Upper lobe of left lung (tissue), 6 donors: ENCODE data around the gene MCM3. TPM values are rescaled to one million over a fixed set of nuclear protein-coding genes. Genes with fewer than 3 reads are reported as not detected.

ENCODE experiments used
- ATAC-seq, 2 donors: fragments of 200-7000 bp; cut with Tn5 transposase; one replicate each; pipeline ENCODE4 v1.9.1; 2022; ENCODE audit warnings: mild to moderate bottlenecking in 2 of 2, moderate library complexity in 2 of 2; ENCODE audit not compliant: low FRiP score in 2 of 2
- DNase-seq, 2 donors: peaks; one replicate each; pipeline ENCODE4 v3.0.0-alpha.2; 2019 to 2020
- H3K27ac ChIP-seq, 4 donors: fragments of 200-600 bp; sonication (generic); one replicate each; pipeline ENCODE4 v1.5.1; 2016 to 2019
- H3K27me3 ChIP-seq, 4 donors: fragments of 200-600 bp; sonication (generic); one replicate each; pipeline ENCODE4 v1.5.1; 2017 to 2019
- H3K36me3 ChIP-seq, 4 donors: fragments of 200-600 bp; sonication (generic); one replicate each; pipeline ENCODE4 v1.5.1; 2016 to 2019
- H3K4me1 ChIP-seq, 4 donors: fragments of 200-600 bp; sonication (generic); one replicate each; pipeline ENCODE4 v1.5.1; 2018 to 2019
- H3K4me3 ChIP-seq, 4 donors: fragments of 200-600 bp; sonication (generic); one replicate each; pipeline ENCODE4 v1.5.1; 2017 to 2019; ENCODE audit warnings: mild to moderate bottlenecking in 2 of 4, moderate library complexity in 1 of 4
- H3K9me3 ChIP-seq, 4 donors: fragments of 200-600 bp; sonication (generic); one replicate each; pipeline ENCODE4 v1.5.1; 2018 to 2019
- CTCF ChIP-seq, 6 experiments: fragments of 450-650 bp in 4 of 6; fragments of 200-600 bp in 2 of 6; sonication (generic) in 2 of 6; IDR thresholded peaks; one replicate each; pipeline ENCODE4 v1.5.1; 2016 to 2019; ENCODE audit warnings: antibody characterized with exemption in 6 of 6
- EP300 ChIP-seq, 4 donors: sonication (generic); formaldehyde crosslinking; IDR thresholded peaks; one replicate each; pipeline ENCODE4 v1.5.1; 2017; ENCODE audit warnings: antibody characterized with exemption in 4 of 4, control low read depth in 2 of 4
- POLR2A ChIP-seq, 4 donors: fragments of 450-650 bp; IDR thresholded peaks; one replicate each; pipeline ENCODE4 v1.5.1; 2016 to 2017; ENCODE audit warnings: antibody characterized with exemption in 4 of 4, mild to moderate bottlenecking in 2 of 4
- POLR2AphosphoS5 ChIP-seq, 2 donors: sonication (generic); formaldehyde crosslinking; IDR thresholded peaks; one replicate each; pipeline ENCODE4 v1.5.1; 2017; ENCODE audit warnings: antibody characterized with exemption in 2 of 2
- WGBS, 2 donors: methylation state at CpG; one replicate each; pipeline ENCODE4 v1.1.5; 2017 to 2018; 5-methylcytosine and 5-hydroxymethylcytosine counted together
- total RNA-seq, 6 donors: library from RNA; depleted of rRNA in 4 of 6; stranded (reverse); fragments of >200 nt in 4 of 6; gene quantifications; one replicate each; pipeline versions ENCODE4 v1.1.0 to v1.2.1, GENCODE V29; 2016 to 2021
- donor health status: DM: no; HTN: no; CAD: no; lungs with moderate emphysema.
- donor health status: DM: no; HTN: yes; CAD: no; lungs with severe emphysema.

MCM3 gene
- total RNA-seq, 6 donors from 2014 or later: 20.4 to 35.9 (median 28.2) TPM

DNA sequence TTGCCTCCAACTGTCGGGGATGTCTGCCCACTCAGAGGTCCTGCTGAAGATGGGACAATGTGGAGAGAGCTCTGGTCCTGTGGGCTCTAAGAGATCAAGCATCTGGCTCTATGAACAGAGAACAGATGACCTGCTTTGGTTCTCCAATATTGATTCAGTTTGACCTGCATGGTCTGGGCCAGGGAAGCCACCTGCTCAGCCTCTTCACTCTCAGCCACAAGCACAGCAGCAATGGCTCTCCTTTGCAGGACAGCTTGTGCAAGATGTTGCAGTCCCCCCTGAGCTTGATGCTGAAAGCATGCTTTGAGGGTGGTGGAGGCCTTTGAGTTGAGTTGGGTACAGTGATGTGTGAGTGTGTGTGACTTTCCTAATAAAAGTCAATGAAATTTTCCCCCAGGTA is 18.6 kb upstream of the MCM3 start:
- no peaks in the 10 kb centered on the region for H3K9me3 ChIP-seq
- 100% methylated on average over 1 of the region's 1 CpG for WGBS, 2 donors
- DNase-seq (no peak), ATAC-seq (no peak)
- no peak overlapping the region for H3K4me3 ChIP-seq
- no peaks in the 10 kb centered on the region for H3K27me3 ChIP-seq
- TF ChIP-seq POLR2AphosphoS5 (IDR thresholded peaks at IDR 0.05) (no peak), POLR2A (IDR thresholded peaks at IDR 0.05) (no peak), CTCF (IDR thresholded peaks at IDR 0.05) (no peak), EP300 (IDR thresholded peaks at IDR 0.05) (no peak)
- no peaks in the 10 kb centered on the region for H3K36me3 ChIP-seq
- H3K27ac ChIP-seq: no peak overlapping the region
- H3K4me1 ChIP-seq: peaks cover 14 to 41% (median 30%) of the 10 kb centered on the region in 4 donors

- H3K4me1 ChIP-seq: peaks cover 14 to 22% (median 20%) of the 10 kb centered on the region in 4 donors
- H3K27ac ChIP-seq: no peak overlapping the region
- no peak for ATAC-seq
- H3K4me3 ChIP-seq: no peak overlapping the region
- TF ChIP-seq CTCF (IDR thresholded peaks at IDR 0.05): no peak
- no peaks in the 10 kb centered on the region for H3K27me3 ChIP-seq
- WGBS, 2 donors: 76 to 96% methylated on average over 1 of the region's 1 CpG
- no peak for DNase-seq
- H3K9me3 ChIP-seq: no peaks in the 10 kb centered on the region
- no peaks in the 10 kb centered on the region for H3K36me3 ChIP-seq
Observed at GRCh38 chr6:52301326-52301725, 16.8 kb upstream of the MCM3 start.

GRCh38 chr6:52300489-52300931 is 16.0 kb upstream of the MCM3 start:
- Histone ChIP-seq H3K27ac (no peak overlapping the region), H3K4me3 (no peak overlapping the region), H3K9me3 (no peaks in the 10 kb centered on the region), H3K4me1 (peaks cover 10 to 15% (median 13%) of the 10 kb centered on the region in 4 donors), H3K36me3 (no peaks in the 10 kb centered on the region), H3K27me3 (no peaks in the 10 kb centered on the region)
- no peak for DNase-seq
- ATAC-seq: no peak
- WGBS, 2 donors: 86 to 98% methylated on average over 2 of the region's 2 CpGs
- no peak for TF ChIP-seq EP300 (IDR thresholded peaks at IDR 0.05)
- no peak for TF ChIP-seq CTCF (IDR thresholded peaks at IDR 0.05)
- no peak for TF ChIP-seq POLR2AphosphoS5 (IDR thresholded peaks at IDR 0.05)
- TF ChIP-seq POLR2A (IDR thresholded peaks at IDR 0.05): no peak

DNA sequence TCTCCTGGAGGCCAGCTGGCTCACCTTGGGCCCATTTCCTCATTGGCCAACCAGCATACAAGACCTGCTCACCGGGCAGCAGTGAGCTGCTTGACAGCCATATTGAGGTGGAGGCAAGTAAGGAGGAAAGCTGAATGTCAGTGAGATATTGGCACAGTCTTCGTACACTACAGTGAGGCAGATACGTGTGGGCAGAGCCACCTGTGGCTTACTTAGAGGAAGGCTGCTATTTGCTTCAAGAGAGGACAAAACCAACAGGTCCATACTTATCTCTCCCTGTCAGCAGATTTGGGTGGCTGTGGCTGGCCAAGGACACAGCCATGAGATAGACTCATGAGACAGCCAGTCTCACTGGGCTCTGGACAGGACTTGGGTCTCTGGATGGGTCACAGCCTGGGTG is 15.1 kb upstream of the MCM3 start:
- Histone ChIP-seq H3K4me3 (no peak overlapping the region), H3K4me1 (peaks cover 3 to 6% (median 6%) of the 10 kb centered on the region in 4 donors), H3K36me3 (no peaks in the 10 kb centered on the region), H3K27me3 (no peaks in the 10 kb centered on the region), H3K27ac (no peak overlapping the region), H3K9me3 (no peaks in the 10 kb centered on the region)
- TF ChIP-seq CTCF (IDR thresholded peaks at IDR 0.05) (no peak), EP300 (IDR thresholded peaks at IDR 0.05) (no peak), POLR2AphosphoS5 (IDR thresholded peaks at IDR 0.05) (no peak), POLR2A (IDR thresholded peaks at IDR 0.05) (no peak)
- ATAC-seq: no peak
- WGBS, 2 donors: 90 to 100% methylated on average over 2 to 3 of the region's 3 CpGs
- DNase-seq: no peak

DNA sequence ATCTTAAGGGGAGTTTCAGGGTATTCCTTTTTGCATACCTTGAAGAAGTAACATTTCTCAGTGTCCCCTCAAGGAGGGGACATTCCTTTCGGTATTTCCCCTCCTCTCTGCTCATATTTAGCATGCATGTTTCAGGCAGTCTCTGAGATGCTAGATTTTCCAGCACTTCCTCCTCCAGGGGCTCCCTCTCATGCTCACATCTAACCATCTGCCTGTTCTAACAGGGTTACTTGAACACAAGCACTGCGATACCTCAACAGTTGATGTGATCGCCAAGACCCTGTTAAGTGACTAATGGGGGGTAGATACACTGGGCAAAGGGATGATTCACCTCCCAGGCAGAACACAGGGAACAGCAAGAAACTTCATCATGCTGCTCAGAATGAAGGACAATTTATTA is 12.9 kb upstream of the MCM3 start:
- DNase-seq (no peak), ATAC-seq (no peak)
- Histone ChIP-seq H3K4me3 (no peak overlapping the region), H3K9me3 (no peaks in the 10 kb centered on the region), H3K27ac (no peak overlapping the region), H3K4me1 (no peaks in the 10 kb centered on the region), H3K36me3 (no peaks in the 10 kb centered on the region), H3K27me3 (no peaks in the 10 kb centered on the region)
- 85 to 90% methylated on average over 3 of the region's 3 CpGs for WGBS, 2 donors
- TF ChIP-seq CTCF (IDR thresholded peaks at IDR 0.05) (no peak), EP300 (IDR thresholded peaks at IDR 0.05) (no peak), POLR2AphosphoS5 (IDR thresholded peaks at IDR 0.05) (no peak), POLR2A (IDR thresholded peaks at IDR 0.05) (no peak)
